CD4-positive, alpha-beta memory T cell (primary cell): Measurements from ENCODE around the gene TMCC3. TPM values are rescaled to one million over a fixed set of nuclear protein-coding genes. Genes with fewer than 3 reads are reported as not detected.
"Not testable (repeated sequence)": the region's sequence is repeated elsewhere in the genome, so short reads cannot be mapped to it uniquely, and the experiment has no call there.

Source experiments
- CTCF ChIA-PET: fragments of 350-600 bp; sonication (Branson Sonifier 250); formaldehyde crosslinking; loops from one replicate; lab custom pipeline; 2021; ENCODE audit warnings: inconsistent platforms; ENCODE audit not compliant: partially characterized antibody; lab: Charles Lee
- POLR2A ChIA-PET: fragments of 350-600 bp; sonication (Branson Sonifier 250); formaldehyde crosslinking; loops from one replicate; lab custom pipeline; 2021; ENCODE audit not compliant: partially characterized antibody; lab: Charles Lee
- DNase-seq, 5 donors: peaks; one replicate each; pipeline versions ENCODE4 v3.0.0 to v3.0.0-alpha.2; 2020 to 2022; ENCODE audit warnings: mixed read lengths in 1 of 5
- H3K27ac ChIP-seq: one replicate; pipeline ENCODE4 v1.7.0; 2013; ENCODE audit warnings: low read depth, low read length
- H3K27me3 ChIP-seq: 2 replicates; pipeline ENCODE4 v1.7.0; 2013; ENCODE audit warnings: mild to moderate bottlenecking, low read length, moderate library complexity; ENCODE audit not compliant: insufficient read depth
- H3K36me3 ChIP-seq: 2 replicates; pipeline ENCODE4 v1.7.0; 2013; ENCODE audit warnings: mild to moderate bottlenecking, low read length, moderate library complexity; ENCODE audit not compliant: insufficient read depth
- H3K4me1 ChIP-seq: 2 replicates; pipeline ENCODE4 v1.7.0; 2013; ENCODE audit warnings: mild to moderate bottlenecking, low read length, moderate library complexity; ENCODE audit not compliant: insufficient read depth
- H3K4me3 ChIP-seq, 2 donors: one replicate each; pipeline ENCODE4 v1.7.0; 2013; ENCODE audit warnings: low read length in 2 of 2, mild to moderate bottlenecking in 1 of 2
- H3K9me3 ChIP-seq, 2 donors: one replicate each; pipeline ENCODE4 v1.7.0; 2013; ENCODE audit warnings: low read length in 2 of 2, control low read depth in 1 of 2; ENCODE audit not compliant: control insufficient read depth in 1 of 2
- H3K27ac Mint-ChIP-seq, 7 donors: one replicate each; pipeline ENCODE4 v1.8.0; 2020 to 2021; ENCODE audit warnings: mixed read lengths in 7 of 7, mild to moderate bottlenecking in 6 of 7, inconsistent platforms in 3 of 7, moderate library complexity in 3 of 7
- H3K27me3 Mint-ChIP-seq, 2 donors: one replicate each; pipeline ENCODE4 v1.8.0; 2020 to 2021; ENCODE audit warnings: mixed read lengths in 2 of 2
- H3K36me3 Mint-ChIP-seq, 2 donors: one replicate each; pipeline ENCODE4 v1.8.0; 2020 to 2021; ENCODE audit warnings: mixed read lengths in 2 of 2, inconsistent platforms in 1 of 2, mild to moderate bottlenecking in 1 of 2
- H3K4me1 Mint-ChIP-seq, 4 donors: one replicate each; pipeline ENCODE4 v1.8.0; 2020 to 2021; ENCODE audit warnings: mixed read lengths in 4 of 4, mild to moderate bottlenecking in 1 of 4
- H3K4me3 Mint-ChIP-seq, 8 donors: one replicate each; pipeline ENCODE4 v1.8.0; 2020 to 2021; ENCODE audit warnings: mixed read lengths in 8 of 8, mild to moderate bottlenecking in 7 of 8, moderate library complexity in 6 of 8, inconsistent platforms in 3 of 8
- H3K9me3 Mint-ChIP-seq, 8 donors: one replicate each; pipeline ENCODE4 v1.8.0; 2020 to 2021; ENCODE audit warnings: mixed read lengths in 8 of 8, mild to moderate bottlenecking in 5 of 8, inconsistent platforms in 3 of 8, moderate library complexity in 1 of 8
- intact Hi-C: fragments of 100-400 bp; cut with micrococcal nuclease; formaldehyde crosslinking; loops from one replicate; pipeline ENCODE4 v1.15.1; 2023
- polyA plus RNA-seq, 2 donors: library from polyadenylated mRNA; unstranded; fragments of 300-500 nt; fragmentation: Illumina TruSeq; gene quantifications; one replicate each; pipeline ENCODE4 v1.2.3, GENCODE V29; 2021
- total RNA-seq, 2 experiments: library from RNA; stranded (reverse); gene quantifications; one replicate each; pipeline ENCODE4 v1.2.3, GENCODE V29; 2021

Gene TMCC3
- total and polyA plus RNA-seq, 4 experiments from 2014 or later = 0.14 to 0.91 (median 0.30) TPM

GRCh38 chr12:94615260-94616181 lies 34.8 kb downstream of the TMCC3 start:
- Mint-ChIP-seq H3K27ac (no peak overlapping the region), H3K9me3 (peaks cover 0 to under 1% (median 0%) of the 10 kb centered on the region in 8 donors), H3K4me3 (no peak overlapping the region), H3K36me3 (no peaks in the 10 kb centered on the region), H3K27me3 (no peaks in the 10 kb centered on the region), H3K4me1 (peaks cover 2 to 10% (median 6%) of the 10 kb centered on the region in 4 donors)
- H3K27ac ChIP-seq = no peak overlapping the region
- intact Hi-C loops = no loop called here
- H3K9me3 ChIP-seq = no peaks in the 10 kb centered on the region
- no peak for DNase-seq
- CTCF ChIA-PET = interaction anchor here (0.7 kb wide), 1 partner anchor 1428 kb away, joined by 3 read pairs; no protein-coding TSS in a partner anchor
- no peaks in the 10 kb centered on the region for H3K27me3 ChIP-seq
- H3K4me1 ChIP-seq = no peaks in the 10 kb centered on the region
- no peak overlapping the region for H3K4me3 ChIP-seq
- no peaks in the 10 kb centered on the region for H3K36me3 ChIP-seq
- POLR2A ChIA-PET = interaction anchor here (0.7 kb wide), 1 partner anchor 11 kb away, joined by 3 read pairs; no protein-coding TSS in a partner anchor

GRCh38 chr12:94614288-94614721 lies 36.1 kb downstream of the TMCC3 start:
- Histone ChIP-seq H3K4me3 (no peak overlapping the region), H3K27ac (no peak overlapping the region), H3K9me3 (no peaks in the 10 kb centered on the region), H3K4me1 (no peaks in the 10 kb centered on the region), H3K27me3 (no peaks in the 10 kb centered on the region), H3K36me3 (no peaks in the 10 kb centered on the region)
- intact Hi-C loops = no loop called here
- H3K4me3 Mint-ChIP-seq = no peak overlapping the region
- ChIA-PET CTCF (interaction anchor here (0.7 kb wide), 1 partner anchor 1427 kb away, joined by 3 read pairs; no protein-coding TSS in a partner anchor), POLR2A (interaction anchor here (0.7 kb wide), 1 partner anchor 10 kb away, joined by 3 read pairs; no protein-coding TSS in a partner anchor)
- no peaks in the 10 kb centered on the region for H3K36me3 Mint-ChIP-seq
- DNase-seq = no peak
- H3K27me3 Mint-ChIP-seq = no peaks in the 10 kb centered on the region
- peaks cover 0 to 1% (median 0%) of the 10 kb centered on the region in 8 donors for H3K9me3 Mint-ChIP-seq
- peaks cover 2 to 8% (median 5%) of the 10 kb centered on the region in 4 donors for H3K4me1 Mint-ChIP-seq
- H3K27ac Mint-ChIP-seq = peak overlapping the region in 1 of 7 donors; percentile 43

- Histone ChIP-seq H3K4me1 (no peaks in the 10 kb centered on the region), H3K36me3 (no peaks in the 10 kb centered on the region), H3K27me3 (no peaks in the 10 kb centered on the region), H3K4me3 (no peak overlapping the region), H3K9me3 (no peaks in the 10 kb centered on the region), H3K27ac (no peak overlapping the region)
- Mint-ChIP-seq H3K4me1 (no peaks in the 10 kb centered on the region), H3K4me3 (no peak overlapping the region), H3K27me3 (peaks cover 5 to 8% of the 10 kb centered on the region in 2 donors), H3K9me3 (peaks cover 0 to 31% (median 13%) of the 10 kb centered on the region in 8 donors), H3K27ac (no peak overlapping the region), H3K36me3 (no peaks in the 10 kb centered on the region)
- intact Hi-C loops = no loop called here
- POLR2A ChIA-PET = no interaction called here
- DNase-seq = no peak
- CTCF ChIA-PET = interaction anchor here (1.3 kb wide), 1 partner anchor 11 kb away, joined by 3 read pairs; no protein-coding TSS in a partner anchor
Measured at GRCh38 chr12:94609917-94610443, 40.4 kb downstream of the TMCC3 start.

GRCh38 chr12:94606810-94607209 lies 43.5 kb downstream of the TMCC3 start:
- Mint-ChIP-seq H3K27me3 (peaks cover 5 to 11% of the 10 kb centered on the region in 2 donors), H3K9me3 (peaks cover 0 to 31% (median 13%) of the 10 kb centered on the region in 8 donors)
- H3K4me1 Mint-ChIP-seq, intact Hi-C loops, H3K36me3 Mint-ChIP-seq, H3K27ac Mint-ChIP-seq, H3K36me3 ChIP-seq, H3K27me3 ChIP-seq, DNase-seq, H3K4me3 ChIP-seq, CTCF ChIA-PET, POLR2A ChIA-PET, H3K4me1 ChIP-seq, H3K27ac ChIP-seq, H3K4me3 Mint-ChIP-seq, H3K9me3 ChIP-seq: not testable (repeated sequence)

- ChIA-PET CTCF (interaction anchor here (0.7 to 1.7 kb wide), 10 partner anchors 9 to 930 kb away, joined by 3 to 12 read pairs (median 4); no protein-coding TSS in a partner anchor), POLR2A (interaction anchor here (0.5 kb wide), 1 partner anchor 10 kb away, joined by 3 read pairs; no protein-coding TSS in a partner anchor)
Measured at GRCh38 chr12:94604366-94604698, 46.0 kb downstream of the TMCC3 start.

GRCh38 chr12:94603434-94604365 lies 46.7 kb downstream of the TMCC3 start:
- H3K27me3 Mint-ChIP-seq = peaks cover 9% of the 10 kb centered on the region in 2 donors
- CTCF ChIA-PET = interaction anchor here (0.9 to 1.7 kb wide), 8 partner anchors 8 to 931 kb away, joined by 3 to 12 read pairs (median 4); no protein-coding TSS in a partner anchor
- peaks cover 0 to 2% (median 0%) of the 10 kb centered on the region in 4 donors for H3K4me1 Mint-ChIP-seq
- Histone ChIP-seq H3K4me1 (no peaks in the 10 kb centered on the region), H3K36me3 (no peaks in the 10 kb centered on the region), H3K27me3 (no peaks in the 10 kb centered on the region), H3K4me3 (no peak overlapping the region), H3K9me3 (no peaks in the 10 kb centered on the region), H3K27ac (no peak overlapping the region)
- no peak overlapping the region for H3K27ac Mint-ChIP-seq
- H3K4me3 Mint-ChIP-seq = no peak overlapping the region
- no peaks in the 10 kb centered on the region for H3K36me3 Mint-ChIP-seq
- DNase-seq = peak; percentile 37 to 58 (median 41)
- POLR2A ChIA-PET = interaction anchor here (0.5 kb wide), 1 partner anchor 11 kb away, joined by 3 read pairs; no protein-coding TSS in a partner anchor
- intact Hi-C loops = loop anchor here (1.0 kb wide), 1 partner anchor 46 kb away; no protein-coding TSS in a partner anchor
- H3K9me3 Mint-ChIP-seq = peaks cover 0 to 29% (median 13%) of the 10 kb centered on the region in 8 donors

More at GRCh38 chr12:94604366-94604698, 46.0 kb downstream of the TMCC3 start:
- no peaks in the 10 kb centered on the region for H3K27me3 ChIP-seq
- no peaks in the 10 kb centered on the region for H3K36me3 Mint-ChIP-seq
- no peak overlapping the region for H3K27ac Mint-ChIP-seq
- no peak for DNase-seq
- no peak overlapping the region for H3K4me3 ChIP-seq
- H3K4me1 Mint-ChIP-seq = peaks cover 0 to 2% (median 0%) of the 10 kb centered on the region in 4 donors
- intact Hi-C loops = no loop called here
- H3K4me1 ChIP-seq = no peaks in the 10 kb centered on the region
- no peak overlapping the region for H3K4me3 Mint-ChIP-seq
- H3K9me3 Mint-ChIP-seq = peaks cover 0 to 29% (median 13%) of the 10 kb centered on the region in 8 donors
- H3K9me3 ChIP-seq = no peaks in the 10 kb centered on the region
- no peaks in the 10 kb centered on the region for H3K36me3 ChIP-seq
- no peak overlapping the region for H3K27ac ChIP-seq
- H3K27me3 Mint-ChIP-seq = peaks cover 10 to 11% of the 10 kb centered on the region in 2 donors
